Natural killer cell (primary cell): ENCODE measurements around the gene LBHD1. TPM values are rescaled to one million over a fixed set of nuclear protein-coding genes. Genes with fewer than 3 reads are reported as not detected.

Experiments
- ATAC-seq, 3 donors: fragments of 150-1000 bp in 2 of 3; fragments of 200-7000 bp in 1 of 3; cut with Tn5 transposase; 1 replicate in 1 of 3; 2 replicates in 2 of 3; pipeline ENCODE4 v1.10.0; 2021; ENCODE audit warnings: mild to moderate bottlenecking in 2 of 3, moderate library complexity in 2 of 3
- DNase-seq, 2 donors: peaks; one replicate each; pipeline versions ENCODE4 v3.0.0 to v3.0.0-alpha.2; 2013 to 2021; ENCODE audit warnings: mixed read lengths in 1 of 2
- H3K27ac ChIP-seq: one replicate; pipeline ENCODE4 v1.5.1; 2013; ENCODE audit warnings: mild to moderate bottlenecking, low read length
- H3K27me3 ChIP-seq: one replicate; pipeline ENCODE4 v1.6.1; 2013; ENCODE audit warnings: low read length; ENCODE audit not compliant: control insufficient read depth, insufficient read depth
- H3K36me3 ChIP-seq: one replicate; pipeline ENCODE4 v1.6.1; 2013; ENCODE audit warnings: low read length; ENCODE audit not compliant: control insufficient read depth, insufficient read depth
- H3K4me1 ChIP-seq: one replicate; pipeline ENCODE4 v1.6.1; 2013; ENCODE audit warnings: low read length; ENCODE audit not compliant: control insufficient read depth, insufficient read depth
- H3K4me3 ChIP-seq: one replicate; pipeline ENCODE4 v1.5.1; 2013; ENCODE audit warnings: low read length
- H3K9me3 ChIP-seq: one replicate; pipeline ENCODE4 v1.6.1; 2013; ENCODE audit warnings: low read length; ENCODE audit not compliant: control insufficient read depth, insufficient read depth
- H3K27ac Mint-ChIP-seq, 2 donors: one replicate each; pipeline ENCODE4 v1.8.0; 2022; ENCODE audit warnings: mild to moderate bottlenecking in 2 of 2, mixed read lengths in 2 of 2, moderate library complexity in 1 of 2
- H3K27me3 Mint-ChIP-seq, 2 donors: one replicate each; pipeline ENCODE4 v1.8.0; 2022; ENCODE audit warnings: low read depth in 2 of 2, mixed read lengths in 2 of 2
- H3K36me3 Mint-ChIP-seq: one replicate; pipeline ENCODE4 v1.8.0; 2022; ENCODE audit warnings: mixed read lengths
- H3K4me1 Mint-ChIP-seq, 2 donors: one replicate each; pipeline ENCODE4 v1.8.0; 2022; ENCODE audit warnings: mixed read lengths in 2 of 2
- H3K4me3 Mint-ChIP-seq: one replicate; pipeline ENCODE4 v1.8.0; 2022; ENCODE audit warnings: mild to moderate bottlenecking, moderate library complexity, mixed read lengths
- H3K9me3 Mint-ChIP-seq, 2 donors: one replicate each; pipeline ENCODE4 v1.8.0; 2022; ENCODE audit warnings: mixed read lengths in 2 of 2
- WGBS: methylation state at CpG from one replicate; pipeline ENCODE4 v1.1.7; 2013; ENCODE audit warnings: missing lambda C conversion rate; ENCODE audit not compliant: insufficient coverage; 5-methylcytosine and 5-hydroxymethylcytosine counted together
- intact Hi-C: fragments of 100-400 bp; cut with micrococcal nuclease; formaldehyde crosslinking; loops from one replicate; pipeline ENCODE4 v1.14.2; 2022
- total RNA-seq, 4 donors: library from RNA; stranded (reverse); fragments of 120-200 nt in 1 of 4; gene quantifications; one replicate each; pipeline versions ENCODE4 v1.2.3 to v1.2.4, GENCODE V29; 2013 to 2022
- TF ChIP-seq, protein P1 (sequence below): fragments of 200-600 bp; IDR thresholded peaks from one replicate; pipeline ENCODE4 v1.8.0; 2022; ENCODE audit warnings: antibody characterized with exemption

LBHD1 gene
- total RNA-seq, 3 donors from 2014 or later (not counting 1 experiment from before 2014, with no cell fraction given): 17.4 to 29.1 (median 20.4) TPM

DNA sequence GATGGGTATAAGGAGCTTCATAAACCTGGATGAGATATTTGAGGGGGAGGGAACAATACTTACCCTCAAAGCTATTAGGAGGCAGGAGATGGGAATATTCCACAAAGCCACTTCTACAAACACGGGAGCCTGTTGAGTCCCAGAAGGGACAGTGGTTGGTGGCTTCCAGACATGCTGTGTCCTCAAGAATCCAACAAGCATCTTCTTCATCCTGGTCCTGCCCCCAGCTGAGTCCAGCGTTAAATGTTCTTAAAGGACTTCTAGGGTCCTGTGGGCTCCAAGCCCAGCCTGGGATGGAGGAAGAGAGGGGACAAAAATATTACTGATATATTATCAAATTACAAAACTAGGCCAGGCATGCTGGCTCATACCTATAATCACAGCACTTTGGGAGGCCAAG lies 4.6 kb downstream of the LBHD1 start:
- Mint-ChIP-seq H3K27me3 (no peaks in the 10 kb centered on the region), H3K27ac (peak overlapping the region in 1 of 2 donors; percentile 87), H3K9me3 (no peaks in the 10 kb centered on the region), H3K4me1 (peaks cover 25 to 49% of the 10 kb centered on the region in 2 donors), H3K4me3 (no peak overlapping the region), H3K36me3 (no peaks in the 10 kb centered on the region)
- H3K9me3 ChIP-seq: no peaks in the 10 kb centered on the region
- peaks cover 13% of the 10 kb centered on the region for H3K36me3 ChIP-seq
- H3K4me3 ChIP-seq: no peak overlapping the region
- TF ChIP-seq, protein P1, sequence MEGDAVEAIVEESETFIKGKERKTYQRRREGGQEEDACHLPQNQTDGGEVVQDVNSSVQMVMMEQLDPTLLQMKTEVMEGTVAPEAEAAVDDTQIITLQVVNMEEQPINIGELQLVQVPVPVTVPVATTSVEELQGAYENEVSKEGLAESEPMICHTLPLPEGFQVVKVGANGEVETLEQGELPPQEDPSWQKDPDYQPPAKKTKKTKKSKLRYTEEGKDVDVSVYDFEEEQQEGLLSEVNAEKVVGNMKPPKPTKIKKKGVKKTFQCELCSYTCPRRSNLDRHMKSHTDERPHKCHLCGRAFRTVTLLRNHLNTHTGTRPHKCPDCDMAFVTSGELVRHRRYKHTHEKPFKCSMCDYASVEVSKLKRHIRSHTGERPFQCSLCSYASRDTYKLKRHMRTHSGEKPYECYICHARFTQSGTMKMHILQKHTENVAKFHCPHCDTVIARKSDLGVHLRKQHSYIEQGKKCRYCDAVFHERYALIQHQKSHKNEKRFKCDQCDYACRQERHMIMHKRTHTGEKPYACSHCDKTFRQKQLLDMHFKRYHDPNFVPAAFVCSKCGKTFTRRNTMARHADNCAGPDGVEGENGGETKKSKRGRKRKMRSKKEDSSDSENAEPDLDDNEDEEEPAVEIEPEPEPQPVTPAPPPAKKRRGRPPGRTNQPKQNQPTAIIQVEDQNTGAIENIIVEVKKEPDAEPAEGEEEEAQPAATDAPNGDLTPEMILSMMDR: no peak
- H3K27ac ChIP-seq: no peak overlapping the region
- no peaks in the 10 kb centered on the region for H3K27me3 ChIP-seq
- DNase-seq (no peak), ATAC-seq (no peak)
- intact Hi-C loops: loop anchor here (5.0 kb wide), 1 partner anchor 60 kb away; the partner anchor contains the start of genes HNRNPUL2 and TTC9C
- peaks cover 42% of the 10 kb centered on the region for H3K4me1 ChIP-seq
- 69% methylated on average over 1 of the region's 2 CpGs for WGBS

DNA sequence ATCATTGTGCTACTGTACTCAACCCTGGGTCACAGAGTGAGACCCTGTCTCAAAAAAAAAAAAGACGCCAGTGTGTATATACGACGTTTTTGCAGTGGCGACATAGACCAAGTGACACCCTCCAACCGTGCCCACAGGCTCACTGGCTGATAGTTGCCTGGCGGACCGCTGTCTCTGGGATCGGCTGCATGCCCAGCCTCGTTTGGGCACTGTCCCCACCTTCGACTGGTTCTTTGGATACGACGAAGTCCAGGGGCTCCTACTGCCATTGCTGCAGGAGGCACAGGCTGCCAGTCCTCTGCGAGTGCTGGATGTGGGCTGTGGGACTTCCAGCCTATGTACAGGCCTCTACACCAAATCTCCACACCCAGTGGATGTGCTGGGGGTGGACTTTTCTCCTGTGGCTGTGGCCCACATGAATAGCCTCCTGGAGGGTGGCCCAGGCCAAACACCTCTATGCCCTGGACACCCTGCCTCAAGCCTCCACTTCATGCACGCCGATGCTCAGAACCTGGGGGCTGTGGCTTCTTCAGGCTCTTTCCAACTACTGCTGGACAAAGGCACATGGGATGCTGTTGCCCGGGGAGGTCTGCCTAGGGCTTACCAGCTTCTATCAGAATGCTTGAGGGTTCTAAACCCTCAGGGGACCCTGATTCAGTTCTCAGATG lies 5.7 kb downstream of the LBHD1 start:
- peaks cover 16 to 38% of the 10 kb centered on the region in 2 donors for H3K4me1 Mint-ChIP-seq
- ATAC-seq: no peak
- H3K36me3 Mint-ChIP-seq: no peaks in the 10 kb centered on the region
- peak overlapping the region; percentile 62 for H3K4me3 Mint-ChIP-seq
- 68% methylated on average over 15 of the region's 16 CpGs for WGBS
- Histone ChIP-seq H3K4me3 (peak overlapping the region; percentile 87), H3K27me3 (no peaks in the 10 kb centered on the region), H3K36me3 (peaks cover 14% of the 10 kb centered on the region), H3K9me3 (no peaks in the 10 kb centered on the region), H3K27ac (peak overlapping the region; percentile 80), H3K4me1 (peaks cover 37% of the 10 kb centered on the region)
- peak overlapping the region; percentile 87 to 95 for H3K27ac Mint-ChIP-seq
- intact Hi-C loops: loop anchor here (5.0 kb wide), 1 partner anchor 61 kb away; the partner anchor contains the start of genes HNRNPUL2 and TTC9C
- H3K27me3 Mint-ChIP-seq: no peaks in the 10 kb centered on the region
- DNase-seq: no peak
- no peaks in the 10 kb centered on the region for H3K9me3 Mint-ChIP-seq
- TF ChIP-seq, protein P1: no peak

DNA sequence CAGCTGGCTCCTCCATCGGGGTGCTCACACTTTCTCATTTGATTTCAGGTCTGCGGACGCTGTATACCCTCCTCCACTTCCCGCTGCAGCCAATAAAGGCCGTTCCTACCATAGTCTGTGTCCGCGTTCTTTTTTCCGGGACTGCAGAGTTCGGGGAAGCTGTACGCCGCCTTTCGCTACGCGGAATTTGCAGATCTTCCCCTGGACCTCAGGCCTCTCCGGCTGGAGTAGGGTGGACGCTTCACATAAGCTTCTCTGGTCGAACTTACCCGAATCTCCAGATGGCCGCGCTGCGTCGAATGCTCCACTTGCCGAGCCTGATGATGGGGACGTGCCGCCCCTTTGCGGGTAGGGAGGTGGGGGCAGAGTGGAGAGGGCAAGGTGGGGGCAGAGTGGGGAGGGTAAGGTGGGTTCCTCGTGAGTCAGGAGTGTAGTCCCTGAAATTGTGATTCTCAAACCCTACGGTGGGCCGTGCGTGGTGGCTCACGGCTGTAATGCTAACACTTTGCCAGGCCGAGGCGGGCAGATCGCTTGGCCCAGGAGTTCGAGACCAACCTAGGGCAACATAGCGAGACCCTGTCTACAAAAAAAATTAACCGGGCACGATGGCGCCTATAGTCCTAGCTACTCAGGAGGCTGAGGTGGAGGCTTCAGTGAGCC lies 6.3 kb downstream of the LBHD1 start:
- H3K9me3 Mint-ChIP-seq: no peaks in the 10 kb centered on the region
- Histone ChIP-seq H3K4me3 (peak overlapping the region; percentile 87), H3K9me3 (no peaks in the 10 kb centered on the region), H3K27ac (peak overlapping the region; percentile 80), H3K27me3 (no peaks in the 10 kb centered on the region), H3K36me3 (peaks cover 14% of the 10 kb centered on the region), H3K4me1 (peaks cover 32% of the 10 kb centered on the region)
- peak overlapping the region; percentile 96 for H3K4me3 Mint-ChIP-seq
- no peaks in the 10 kb centered on the region for H3K36me3 Mint-ChIP-seq
- DNase-seq (peak; percentile 51 to 75), ATAC-seq (peak; percentile 30 to 53 (median 42))
- peaks cover 9 to 32% of the 10 kb centered on the region in 2 donors for H3K4me1 Mint-ChIP-seq
- TF ChIP-seq, protein P1: no peak
- intact Hi-C loops: loop anchor here (2.0 to 5.0 kb wide), 4 partner anchors 19 to 75 kb away; partner anchors contain the start of genes EML3, GANAB, HNRNPUL2 and ROM1
- no peaks in the 10 kb centered on the region for H3K27me3 Mint-ChIP-seq
- H3K27ac Mint-ChIP-seq: peak overlapping the region; percentile 87 to 95
- 9% methylated on average over 39 of the region's 39 CpGs for WGBS
